ENCODE measurements around the gene YARS2.

Gene YARS2
- 16.9 to 31.4 (median 22.6) reads per million in 4 donors for total RNA-seq

- DNase-seq, result peak; percentile 78 to 94 (median 82)
These were observed at the start of gene YARS2 for GRCh38 chr12:32755654-32756475. YARS2 (minus strand) TSS chr12:32755897; CDS start chr12:32755874, 23 bp downstream.

GRCh38 chr12:32804301-32804700, 48.6 kb upstream of the YARS2 start:
- DNase-seq, result no peak

GRCh38 chr12:32801269-32801980, 45.7 kb upstream of the YARS2 start:
- DNase-seq, result no peak

GRCh38 chr12:32794281-32794680, 38.6 kb upstream of the YARS2 start:
- no peak for DNase-seq

GRCh38 chr12:32789916-32790315, 34.2 kb upstream of the YARS2 start:
- no peak for DNase-seq

- DNase-seq, result no peak
These were observed 33.7 kb upstream of the YARS2 start for GRCh38 chr12:32789446-32789845.

- no peak for DNase-seq
These were observed 32.7 kb upstream of the YARS2 start for GRCh38 chr12:32788405-32788804.

- no peak for DNase-seq
These were observed 29.9 kb upstream of the YARS2 start for GRCh38 chr12:32785557-32785956.

- no peak for DNase-seq
These were observed 27.3 kb upstream of the YARS2 start for GRCh38 chr12:32783029-32783428.

- DNase-seq, result no peak
These were observed 24.4 kb upstream of the YARS2 start for GRCh38 chr12:32780071-32780470.

GRCh38 chr12:32777691-32778175, 22.0 kb upstream of the YARS2 start:
- no peak for DNase-seq

GRCh38 chr12:32777159-32777558, 21.5 kb upstream of the YARS2 start:
- DNase-seq, result no peak

- DNase-seq, result no peak
These were observed 20.6 kb upstream of the YARS2 start for GRCh38 chr12:32776258-32776657.

- no peak for DNase-seq
These were observed 18.0 kb upstream of the YARS2 start for GRCh38 chr12:32773691-32774090.

GRCh38 chr12:32770141-32770540, 14.4 kb upstream of the YARS2 start:
- no peak for DNase-seq

- no peak for DNase-seq
These were observed 12.8 kb upstream of the YARS2 start for GRCh38 chr12:32768518-32768917.

GRCh38 chr12:32765906-32766305, 10.2 kb upstream of the YARS2 start:
- no peak for DNase-seq

- no peak for DNase-seq
These were observed 6.0 kb upstream of the YARS2 start for GRCh38 chr12:32761716-32762115.

- DNase-seq, result no peak
These were observed 1.5 kb upstream of the YARS2 start for GRCh38 chr12:32757157-32757556.

- no peak for DNase-seq
These were observed 874 bp upstream of the YARS2 start for GRCh38 chr12:32756476-32757066.

GRCh38 chr12:32755051-32755653, 545 bp downstream of the YARS2 start:
- peak; percentile 37 to 81 (median 46) for DNase-seq

- no peak for DNase-seq
These were observed 1.6 kb downstream of the YARS2 start for GRCh38 chr12:32754111-32754510.

- no peak for DNase-seq
These were observed 2.1 kb downstream of the YARS2 start for GRCh38 chr12:32753605-32754004.
